GM12865 (cell line): ENCODE data around the gene BAG5.

Experiments
- DNase-seq: peaks from one replicate; pipeline ENCODE4 v3.0.0; 2010; ENCODE audit warnings: low read depth
- H3K4me3 ChIP-seq: 2 replicates; pipeline ENCODE4 v1.5.1; 2011; ENCODE audit warnings: mild to moderate bottlenecking, low read depth, low read length, control low read depth
- TF ChIP-seq, protein P1 (sequence below): IDR thresholded peaks from 2 replicates; pipeline ENCODE4 v1.5.1; 2011; ENCODE audit warnings: low read length, control low read depth, low read depth, inconsistent platforms; ENCODE audit not compliant: insufficient read depth; ENCODE audit errors: missing control alignments

Gene BAG5

DNA sequence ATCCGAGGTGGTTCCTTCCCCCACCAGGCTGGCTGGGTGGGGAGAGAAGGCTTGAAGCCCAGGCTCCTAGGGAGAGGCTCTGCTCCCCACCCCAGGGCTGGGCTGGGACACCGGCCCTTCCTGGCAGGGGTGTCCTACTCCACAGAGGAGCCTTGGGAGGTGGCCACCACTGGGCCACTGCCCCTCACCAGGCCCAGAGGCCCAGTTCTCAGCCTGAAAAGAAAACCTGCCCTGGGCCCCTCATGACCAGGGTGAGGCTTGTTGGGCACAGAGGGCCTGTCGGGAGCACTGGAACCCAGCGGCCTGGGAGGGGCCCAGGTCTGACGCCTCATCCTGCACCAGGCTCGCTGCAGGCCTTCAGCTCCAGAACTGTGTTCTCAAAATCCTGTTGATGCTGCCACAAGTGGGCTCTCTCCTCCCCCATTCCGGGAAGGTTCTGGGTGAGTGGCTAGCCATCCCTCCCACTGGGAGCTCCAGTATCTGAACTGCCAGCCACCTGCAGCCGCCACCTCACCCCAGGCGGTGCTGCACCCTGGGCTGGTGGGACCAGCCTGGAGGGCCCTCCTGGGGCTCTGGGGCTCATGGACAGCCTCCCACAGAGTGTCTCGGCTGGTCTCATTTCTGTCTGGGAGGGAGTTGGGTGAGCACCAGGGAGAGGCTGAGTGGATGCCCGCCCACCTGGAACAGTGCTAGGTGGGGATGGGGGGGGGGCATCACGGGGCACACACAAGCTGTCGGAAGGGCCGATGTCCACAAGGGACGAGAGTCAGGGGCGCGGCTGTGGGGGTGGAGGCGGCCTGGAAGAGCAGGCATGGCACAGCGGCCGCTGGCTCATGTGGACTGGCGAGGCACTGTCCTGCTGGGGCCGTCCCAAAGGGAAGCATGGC lies 11.8 kb downstream of the BAG5 start:
- H3K4me3 ChIP-seq, result no peak overlapping the region
- TF ChIP-seq, protein P1, sequence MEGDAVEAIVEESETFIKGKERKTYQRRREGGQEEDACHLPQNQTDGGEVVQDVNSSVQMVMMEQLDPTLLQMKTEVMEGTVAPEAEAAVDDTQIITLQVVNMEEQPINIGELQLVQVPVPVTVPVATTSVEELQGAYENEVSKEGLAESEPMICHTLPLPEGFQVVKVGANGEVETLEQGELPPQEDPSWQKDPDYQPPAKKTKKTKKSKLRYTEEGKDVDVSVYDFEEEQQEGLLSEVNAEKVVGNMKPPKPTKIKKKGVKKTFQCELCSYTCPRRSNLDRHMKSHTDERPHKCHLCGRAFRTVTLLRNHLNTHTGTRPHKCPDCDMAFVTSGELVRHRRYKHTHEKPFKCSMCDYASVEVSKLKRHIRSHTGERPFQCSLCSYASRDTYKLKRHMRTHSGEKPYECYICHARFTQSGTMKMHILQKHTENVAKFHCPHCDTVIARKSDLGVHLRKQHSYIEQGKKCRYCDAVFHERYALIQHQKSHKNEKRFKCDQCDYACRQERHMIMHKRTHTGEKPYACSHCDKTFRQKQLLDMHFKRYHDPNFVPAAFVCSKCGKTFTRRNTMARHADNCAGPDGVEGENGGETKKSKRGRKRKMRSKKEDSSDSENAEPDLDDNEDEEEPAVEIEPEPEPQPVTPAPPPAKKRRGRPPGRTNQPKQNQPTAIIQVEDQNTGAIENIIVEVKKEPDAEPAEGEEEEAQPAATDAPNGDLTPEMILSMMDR, result no peak
- no peak for DNase-seq

DNA sequence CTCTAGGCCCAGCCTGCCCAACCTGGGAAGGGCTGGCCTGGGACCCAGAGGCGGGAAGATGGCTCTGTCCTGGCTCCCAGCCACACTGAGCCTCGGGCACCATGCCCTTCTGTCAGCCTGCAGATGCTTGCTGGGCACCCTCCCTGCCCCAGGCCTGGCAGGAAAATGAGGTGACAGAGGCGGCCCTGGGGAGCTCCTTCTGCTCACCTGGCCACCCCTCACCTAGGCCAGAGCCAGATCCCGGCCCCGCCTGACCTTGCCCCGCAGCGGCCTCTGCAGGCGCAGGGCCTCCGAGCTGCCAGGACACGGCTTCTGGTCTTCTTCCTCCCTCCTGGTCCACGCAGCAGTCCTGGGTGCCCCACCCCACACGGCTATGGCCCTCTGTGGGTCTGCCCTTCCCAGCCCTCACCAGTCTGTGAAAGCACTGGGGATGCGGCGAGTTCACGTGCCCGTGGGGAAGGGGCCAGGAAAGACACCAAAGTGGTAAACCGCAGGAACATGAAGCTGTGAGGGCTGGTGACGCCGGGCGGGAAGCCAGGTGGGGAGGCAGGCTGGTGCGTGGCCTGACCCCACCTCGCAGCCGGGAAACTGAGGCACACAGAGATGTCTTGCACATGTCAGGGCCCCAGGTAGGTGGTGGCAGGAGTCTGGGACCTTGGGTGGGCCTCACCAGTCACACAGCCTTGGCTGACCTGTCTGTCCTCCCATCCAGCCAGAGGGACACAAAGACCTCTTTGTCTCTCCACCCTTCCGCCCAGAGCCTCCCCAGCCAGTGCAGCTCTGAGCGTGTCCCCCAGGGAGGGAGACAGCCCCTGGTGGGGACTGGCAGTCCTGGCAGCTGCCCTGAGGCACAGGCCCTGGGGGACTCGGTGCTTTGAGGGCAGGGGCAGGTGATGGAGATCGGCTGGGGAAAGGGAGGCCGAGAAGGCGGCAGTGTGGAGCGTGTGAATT lies 12.8 kb downstream of the BAG5 start:
- DNase-seq, result no peak
- H3K4me3 ChIP-seq, result no peak overlapping the region
- TF ChIP-seq, protein P1, result no peak

DNA sequence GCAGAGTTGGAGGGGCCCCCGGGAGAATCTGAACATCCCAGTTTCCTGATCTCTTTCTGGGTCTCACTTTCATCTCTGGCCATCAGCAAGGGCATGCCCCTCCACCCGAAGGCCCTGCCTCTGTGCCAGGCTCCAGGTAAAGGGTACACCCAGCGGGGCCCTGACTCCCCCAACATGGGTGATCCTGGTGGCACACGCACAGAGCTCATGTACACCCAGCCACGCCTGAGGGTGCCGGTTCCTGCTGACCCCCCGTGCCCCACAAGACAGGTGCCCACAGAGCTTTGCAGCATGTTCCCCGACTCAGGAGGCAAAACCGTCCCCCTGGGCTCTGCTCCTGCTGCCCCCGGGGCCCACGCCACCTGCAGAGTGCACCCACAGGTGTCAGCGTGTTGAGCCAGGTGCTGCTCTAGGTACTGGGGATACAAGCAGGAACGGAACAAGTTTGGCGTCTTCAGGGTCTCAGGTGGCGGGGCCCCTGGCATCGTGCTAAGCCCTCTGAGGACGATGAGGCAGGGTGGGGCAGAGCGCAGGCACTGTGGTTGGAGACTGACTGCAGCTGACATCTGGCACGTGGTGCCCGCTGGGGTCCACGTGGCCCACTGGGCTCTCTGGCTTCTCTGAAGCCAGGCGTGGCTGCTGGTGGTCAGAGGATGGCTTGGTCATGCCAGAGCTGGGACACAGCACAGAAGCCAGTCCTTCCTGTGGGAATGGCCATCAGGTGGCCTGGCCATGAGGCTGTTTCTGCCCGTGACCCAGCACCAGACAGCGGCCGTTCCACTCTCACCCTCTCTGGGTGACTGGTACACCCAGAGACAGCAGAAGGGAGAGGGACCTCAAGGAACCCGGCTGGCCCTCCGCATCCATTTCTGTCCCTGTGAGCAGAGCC lies 13.8 kb downstream of the BAG5 start:
- no peak overlapping the region for H3K4me3 ChIP-seq
- DNase-seq, result no peak
- TF ChIP-seq, protein P1, result no peak

DNA sequence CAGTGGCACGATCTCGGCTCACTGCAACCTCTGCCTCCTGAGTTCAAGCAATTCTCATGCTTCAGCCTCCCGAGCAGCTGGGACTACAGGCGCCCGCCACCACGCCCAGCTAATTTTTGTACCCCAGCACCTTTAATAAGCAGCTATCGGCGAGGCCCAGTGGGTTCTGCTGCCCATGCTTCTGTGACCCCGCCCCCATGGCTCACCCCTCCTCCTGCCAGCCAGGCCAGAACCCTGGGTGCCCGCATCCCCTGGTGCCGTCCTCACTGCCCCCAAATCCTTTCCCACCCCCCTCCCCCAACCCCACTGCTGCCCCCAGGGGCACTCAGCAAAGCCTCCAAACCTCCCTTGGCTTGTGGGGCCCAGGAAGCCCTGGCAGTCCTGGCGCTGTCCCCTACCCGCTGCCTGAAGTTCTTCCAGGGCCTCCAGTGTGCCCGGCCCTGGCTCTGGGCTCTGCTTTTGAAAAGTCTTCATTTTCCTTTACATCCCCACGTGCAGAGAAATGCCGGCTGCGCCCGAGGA lies 14.5 kb downstream of the BAG5 start:
- TF ChIP-seq, protein P1, result no peak
- no peak overlapping the region for H3K4me3 ChIP-seq
- DNase-seq, result no peak

DNA sequence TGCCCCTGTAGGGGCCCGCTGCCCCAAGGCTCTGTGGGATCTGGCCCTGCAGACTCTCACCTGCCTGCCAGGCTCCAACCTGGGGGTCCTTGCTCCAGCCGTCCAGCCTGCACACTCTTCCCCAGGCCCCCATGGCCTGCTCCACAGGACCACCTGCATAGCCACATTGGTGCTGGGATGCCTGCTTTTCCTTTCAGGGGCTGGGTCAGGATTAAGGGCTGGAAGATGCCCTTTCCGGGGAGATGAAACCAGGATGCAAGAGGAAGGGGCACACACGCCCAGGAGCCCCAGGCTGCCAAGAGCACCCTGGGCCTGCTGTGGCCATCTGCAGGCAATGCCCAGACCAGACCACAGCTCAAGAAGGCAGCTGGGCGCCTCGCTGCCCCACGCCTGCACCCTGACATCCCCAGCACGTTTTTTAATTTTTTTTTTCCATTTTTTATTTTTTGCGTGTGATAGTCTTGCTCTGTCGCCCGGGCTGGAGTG lies 15.0 kb downstream of the BAG5 start:
- H3K4me3 ChIP-seq, result no peak overlapping the region
- TF ChIP-seq, protein P1, result no peak
- no peak for DNase-seq

DNA sequence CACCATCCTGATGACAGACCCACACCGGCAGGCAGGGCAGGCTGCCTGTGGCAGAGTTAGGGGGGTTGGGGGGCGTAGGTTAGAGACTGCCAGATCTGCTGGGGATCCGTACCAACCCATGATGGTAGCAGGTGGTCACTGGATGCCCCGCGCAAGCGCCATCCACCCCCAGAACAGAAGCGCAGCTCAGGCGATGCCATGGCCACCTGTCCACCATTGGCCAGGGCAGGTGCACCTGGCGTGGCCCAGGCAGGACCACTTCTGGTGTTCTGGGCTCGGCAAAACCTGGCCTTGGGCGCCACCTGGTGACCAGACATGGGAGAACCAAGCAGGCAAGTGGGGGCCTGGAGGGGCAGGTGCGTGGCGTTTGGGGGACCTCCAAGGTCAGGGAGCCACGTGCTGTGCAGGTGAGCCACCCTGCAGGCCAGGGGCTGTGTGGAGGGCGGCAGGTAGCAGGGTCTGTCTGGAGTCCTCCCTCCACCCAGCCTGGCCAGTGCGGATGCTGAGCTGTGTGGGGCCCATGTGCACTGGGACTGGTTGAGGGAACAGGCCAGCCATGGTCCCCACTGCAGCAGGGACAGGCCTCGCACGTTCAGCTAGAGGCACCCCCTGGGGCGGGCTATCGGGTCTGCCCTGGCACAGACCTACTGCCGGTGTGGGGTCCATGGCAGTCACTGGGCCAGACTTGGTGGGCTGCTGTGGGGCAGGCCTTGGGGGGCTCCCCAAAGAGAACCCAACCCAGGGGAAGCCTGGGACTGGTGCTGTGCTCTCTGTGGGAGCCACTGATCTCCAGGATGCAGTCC lies 15.6 kb downstream of the BAG5 start:
- TF ChIP-seq, protein P1, result peak; percentile 88
- DNase-seq, result peak; percentile 78
- no peak overlapping the region for H3K4me3 ChIP-seq
